Iris pigment epithelial cell (primary cell): Measurements from ENCODE around the gene MPI.
"Not testable (repeated sequence)": the region's sequence is repeated elsewhere in the genome, so short reads cannot be mapped to it uniquely, and the experiment has no call there.

Experiments
- DNase-seq: peaks from one replicate; pipeline ENCODE4 v3.0.0-alpha.2; 2011; ENCODE audit warnings: low read depth

The MPI gene

DNA sequence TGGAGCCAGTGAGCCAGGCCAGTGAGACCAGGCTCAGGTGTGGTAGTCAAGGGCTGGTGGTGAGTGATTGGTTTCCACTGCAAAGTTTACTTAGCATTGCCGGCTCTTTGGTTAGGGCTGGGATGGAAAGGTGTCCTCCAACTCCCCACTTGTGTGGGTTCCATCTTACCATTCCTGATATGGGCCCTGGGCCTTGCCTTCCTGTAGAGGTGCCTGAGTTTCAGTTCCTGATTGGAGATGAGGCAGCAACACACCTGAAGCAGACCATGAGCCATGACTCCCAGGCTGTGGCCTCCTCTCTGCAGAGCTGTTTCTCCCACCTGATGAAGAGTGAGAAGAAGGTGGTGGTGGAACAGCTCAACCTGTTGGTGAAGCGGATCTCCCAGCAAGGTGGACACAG lies 3.1 kb downstream of the MPI start:
- no peak for DNase-seq

GRCh38 chr15:74893627-74894026 lies 3.8 kb downstream of the MPI start:
- no peak for DNase-seq

DNA sequence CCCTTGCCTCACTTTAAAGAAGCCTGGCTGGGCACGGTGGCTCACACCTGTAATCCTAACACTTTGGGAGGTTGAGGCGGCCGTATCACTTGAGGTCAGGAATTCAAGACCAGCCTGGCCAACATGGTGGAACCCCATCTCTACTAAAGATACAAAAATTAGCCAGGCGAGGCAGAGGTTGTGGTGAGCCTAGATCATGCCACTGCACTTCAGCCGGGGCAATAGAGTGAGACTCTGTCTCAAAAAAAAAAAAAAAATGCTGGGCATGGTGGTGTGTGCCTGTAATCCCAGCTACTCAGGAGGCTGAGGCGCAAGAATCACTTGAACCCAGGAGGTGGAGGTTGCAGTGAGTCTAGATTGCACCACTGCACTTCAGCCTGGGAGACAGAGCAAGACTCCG lies 4.5 kb downstream of the MPI start:
- DNase-seq = not testable (repeated sequence)

- no peak for DNase-seq
These were observed 6.0 kb downstream of the MPI start for GRCh38 chr15:74895830-74896229.

DNA sequence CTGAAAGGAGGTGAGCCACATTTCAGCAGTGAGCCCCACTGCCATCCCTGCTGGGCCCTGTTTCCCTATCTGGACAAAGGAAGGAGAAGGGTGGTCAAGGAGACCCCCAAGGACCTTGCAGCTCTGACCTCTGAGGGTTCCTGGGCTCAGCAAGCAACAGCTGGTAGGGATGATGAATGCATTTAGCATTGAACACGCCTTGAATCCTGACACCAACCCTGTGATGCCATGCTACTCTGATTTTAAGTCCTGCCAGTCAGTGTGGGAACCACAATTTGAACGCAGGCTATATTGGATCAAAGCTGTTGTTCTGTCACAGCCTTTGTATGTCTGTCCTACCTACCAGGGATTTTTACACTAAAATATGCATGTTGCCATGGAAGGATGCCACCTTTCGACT lies 6.5 kb downstream of the MPI start:
- no peak for DNase-seq

DNA sequence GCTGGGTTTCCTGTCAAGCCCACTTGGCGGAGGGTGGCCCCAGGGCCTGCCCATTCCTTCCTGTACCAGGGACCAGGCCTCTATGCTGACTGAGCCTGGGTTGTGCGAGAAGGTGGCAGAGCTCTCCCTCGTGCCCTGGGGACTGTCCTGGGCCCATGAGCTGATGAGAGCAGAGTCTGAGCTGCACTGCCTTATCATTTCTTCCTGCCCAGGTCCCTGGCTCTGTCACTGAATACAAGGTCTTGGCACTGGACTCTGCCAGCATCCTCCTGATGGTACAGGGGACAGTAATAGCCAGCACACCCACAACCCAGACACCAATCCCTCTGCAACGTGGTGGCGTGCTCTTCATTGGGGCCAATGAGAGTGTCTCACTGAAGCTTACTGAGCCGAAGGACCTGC lies 7.5 kb downstream of the MPI start:
- DNase-seq = no peak

DNA sequence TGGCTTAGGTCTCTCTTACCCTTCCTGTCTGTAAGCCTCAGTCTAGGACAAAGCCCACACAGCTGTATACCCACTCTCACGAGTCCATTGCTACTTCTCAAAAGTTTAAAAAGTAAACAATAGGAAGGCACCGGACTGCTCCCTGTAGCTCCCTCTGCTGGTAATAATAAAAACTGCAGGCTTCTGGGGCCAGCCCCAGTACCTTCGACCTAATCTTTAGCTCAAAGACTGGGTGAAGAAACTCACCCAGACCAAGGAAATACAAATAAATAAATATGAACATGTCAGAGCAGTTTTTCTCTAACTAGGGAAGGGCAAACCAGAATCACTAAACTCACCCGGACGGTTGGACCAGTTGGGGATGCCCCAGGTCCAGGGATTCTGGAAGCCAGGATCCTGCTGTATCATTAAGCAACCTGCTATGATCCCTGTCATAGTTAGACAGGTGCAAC lies 11.8 kb downstream of the MPI start:
- DNase-seq = peak; percentile 39

- no peak for DNase-seq
These were observed 12.6 kb downstream of the MPI start for GRCh38 chr15:74902295-74903075.

DNA sequence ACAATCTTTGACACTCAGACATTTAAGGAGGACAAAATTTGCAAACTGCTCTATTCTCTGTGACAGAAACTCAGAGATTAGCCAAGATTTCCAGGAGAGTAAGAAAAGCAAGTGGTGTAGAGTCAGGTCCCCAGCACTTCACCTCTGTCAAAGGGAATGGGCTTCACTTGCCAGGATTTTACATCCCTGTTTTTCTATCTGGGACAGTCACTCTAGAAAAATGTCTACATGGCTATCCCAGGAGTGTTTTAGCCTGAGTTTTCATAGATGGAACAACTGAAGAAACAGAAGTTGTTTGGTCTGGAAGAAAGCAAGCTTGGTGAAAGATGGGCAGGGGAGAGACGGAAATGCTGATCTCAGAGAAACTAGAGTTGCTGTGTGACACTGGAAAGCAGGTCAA lies 13.8 kb downstream of the MPI start:
- no peak for DNase-seq

GRCh38 chr15:74904190-74904805 lies 14.5 kb downstream of the MPI start:
- no peak for DNase-seq

- peak; percentile 36 for DNase-seq
These were observed 16.2 kb downstream of the MPI start for GRCh38 chr15:74906067-74906449.

- peak; percentile 88 for DNase-seq
These were observed 16.8 kb downstream of the MPI start, which contains the start of gene FAM219B for GRCh38 chr15:74906450-74907162. Gene FAM219B (minus strand): TSS chr15:74906851. CDS start chr15:74906800, 51 bp downstream.

DNA sequence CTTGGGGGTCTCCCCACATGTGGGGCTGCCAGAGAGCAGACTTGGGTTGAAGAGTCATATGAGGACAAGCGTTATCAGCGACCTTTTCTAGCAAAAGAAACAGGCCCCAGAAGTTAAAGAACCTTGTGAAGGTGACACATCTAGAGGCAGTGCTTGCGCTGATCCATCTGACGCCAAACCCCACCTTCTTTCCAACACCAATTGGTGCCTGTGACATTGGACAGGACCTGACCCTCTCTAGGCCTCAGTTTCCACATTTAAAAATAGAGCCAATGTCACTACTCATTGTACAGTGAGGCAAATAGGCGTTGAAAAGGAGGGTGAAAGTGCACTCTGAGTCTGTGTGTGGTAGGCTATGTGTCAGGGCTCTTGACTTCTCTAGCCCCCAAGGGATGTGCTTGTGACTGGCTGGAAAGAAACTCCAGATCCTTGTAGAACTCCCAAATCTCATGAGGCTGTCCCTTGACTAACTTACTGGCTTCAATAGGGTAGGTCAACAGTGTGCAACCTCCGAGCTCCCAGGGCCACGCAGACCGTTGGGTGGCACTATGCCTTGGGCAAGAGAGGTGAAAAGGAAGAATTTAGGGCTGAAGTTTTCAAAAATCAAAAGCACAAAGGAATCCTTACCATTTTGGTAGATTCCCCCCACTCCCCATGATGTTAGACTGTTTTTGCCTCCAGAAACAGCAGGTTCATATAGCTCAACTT lies 17.5 kb downstream of the MPI start:
- no peak for DNase-seq

DNA sequence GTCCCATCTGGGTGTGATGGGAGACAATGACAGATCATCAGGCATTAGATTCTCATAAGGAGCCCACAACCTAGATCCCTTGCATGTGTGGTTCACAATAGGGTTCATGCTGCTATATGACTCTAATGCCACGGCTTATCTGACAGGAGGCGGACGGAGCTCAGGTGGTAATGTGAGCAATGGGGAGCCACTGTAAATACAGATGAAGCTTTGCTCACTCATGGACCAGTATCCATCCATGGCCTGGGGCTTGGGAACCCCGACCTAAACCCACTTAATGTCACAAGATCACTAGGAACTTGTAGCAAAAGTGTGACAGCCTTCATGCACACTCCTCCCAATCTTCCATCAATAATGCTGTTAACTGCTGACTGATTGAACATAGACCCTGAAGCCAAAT lies 18.8 kb downstream of the MPI start:
- no peak for DNase-seq

DNA sequence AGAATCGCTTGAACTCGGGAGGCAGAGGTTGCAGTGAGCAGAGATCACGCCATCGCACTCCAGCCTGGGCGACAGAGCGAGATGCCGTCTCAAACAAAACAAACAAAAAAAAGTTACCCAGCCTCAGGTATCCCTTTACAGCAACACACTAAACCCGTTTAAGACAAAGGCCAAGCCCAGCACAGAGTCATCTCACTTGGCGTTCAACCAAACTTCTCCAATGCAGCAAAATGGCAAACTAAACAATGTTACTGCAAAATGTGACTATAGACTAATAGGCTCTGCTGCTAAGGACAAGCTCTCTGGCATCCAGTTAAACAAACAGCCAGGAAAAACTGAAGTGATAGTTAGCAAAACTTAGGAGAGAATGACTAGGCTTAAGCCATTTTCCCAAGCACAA lies 23.2 kb downstream of the MPI start:
- peak; percentile 29 for DNase-seq

- DNase-seq = not testable (repeated sequence)
These were observed 24.0 kb downstream of the MPI start for GRCh38 chr15:74913799-74914198.

- DNase-seq = peak; percentile 61
These were observed 27.8 kb downstream of the MPI start for GRCh38 chr15:74917676-74918075.

DNA sequence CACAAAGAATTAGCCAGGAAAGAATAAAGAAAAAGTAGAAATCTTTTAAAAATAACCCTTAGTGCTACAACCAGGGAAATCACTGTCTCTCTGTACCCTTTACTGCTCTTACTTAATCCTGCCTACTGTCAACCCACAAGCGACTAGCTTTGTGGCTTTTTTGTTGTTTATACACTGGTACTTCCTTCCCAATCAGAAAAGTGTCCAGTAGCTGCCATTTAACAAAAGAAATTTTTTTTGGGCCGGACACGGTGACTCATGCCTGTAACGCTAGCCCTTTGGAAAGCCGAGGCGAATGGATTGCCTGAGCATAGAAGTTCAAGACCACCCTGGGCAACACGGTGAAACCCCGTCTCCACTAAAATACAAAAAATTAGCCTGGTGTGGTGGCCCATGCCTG lies 30.6 kb downstream of the MPI start:
- no peak for DNase-seq

- DNase-seq = no peak
These were observed 34.7 kb downstream of the MPI start for GRCh38 chr15:74924525-74924924.

DNA sequence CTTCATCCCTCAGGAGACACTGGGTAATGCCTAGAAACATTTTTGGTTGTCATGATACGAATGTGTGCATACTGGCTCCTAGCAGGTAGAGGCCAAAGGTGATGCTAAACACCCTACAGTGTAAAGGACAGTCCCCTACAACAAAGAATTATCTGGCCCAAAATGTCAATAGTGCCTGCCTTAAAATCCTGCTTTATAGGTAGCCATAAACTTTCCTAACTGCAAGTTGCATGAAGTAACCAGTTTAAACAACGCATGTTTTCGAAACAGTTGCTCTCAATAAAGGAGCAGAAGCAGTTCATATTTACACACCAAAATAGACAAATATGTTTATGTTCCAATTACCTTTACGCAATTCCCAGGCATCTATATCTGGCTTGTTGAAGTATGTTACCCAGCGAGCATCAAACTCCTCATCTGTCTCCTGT lies 38.9 kb downstream of the MPI start:
- DNase-seq = no peak

DNA sequence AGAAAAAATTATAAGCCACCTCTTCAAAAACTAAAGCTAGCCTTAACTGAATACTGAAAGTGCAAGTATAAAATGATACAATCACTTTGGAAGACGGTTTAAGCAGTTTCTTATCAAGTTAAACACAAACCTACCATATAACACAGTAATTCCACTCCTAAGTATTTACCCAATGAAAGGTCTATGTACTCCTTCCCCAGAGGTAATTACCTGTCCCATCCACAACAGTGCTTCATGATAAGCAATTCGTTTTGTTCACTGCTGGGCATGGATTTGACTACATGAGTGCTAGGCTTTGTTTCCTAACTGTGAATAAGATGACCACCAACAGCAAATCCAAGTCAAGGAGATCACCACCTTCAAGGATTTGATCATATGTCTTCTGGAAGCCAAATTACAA lies 43.7 kb downstream of the MPI start:
- DNase-seq = no peak

DNA sequence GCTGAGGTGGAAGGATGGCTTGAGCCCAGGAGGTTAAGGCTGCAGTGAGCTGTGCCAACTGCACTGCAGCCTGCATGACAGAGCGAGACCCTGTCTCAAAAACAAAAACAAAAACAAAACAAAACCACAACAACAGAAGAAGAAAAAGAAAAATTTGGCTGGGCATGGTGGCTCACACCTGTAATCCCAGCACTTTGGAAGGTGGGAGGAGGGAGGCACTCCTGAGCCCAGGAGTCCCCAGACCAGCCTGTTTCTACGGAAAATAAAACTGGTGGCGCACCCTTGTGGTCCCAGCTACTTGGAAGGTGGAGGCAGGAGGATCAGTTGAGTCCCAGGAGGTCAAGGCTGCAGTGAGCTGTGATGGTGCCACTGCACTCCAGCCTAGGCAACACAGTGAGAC lies 45.4 kb downstream of the MPI start:
- DNase-seq = not testable (repeated sequence)

DNA sequence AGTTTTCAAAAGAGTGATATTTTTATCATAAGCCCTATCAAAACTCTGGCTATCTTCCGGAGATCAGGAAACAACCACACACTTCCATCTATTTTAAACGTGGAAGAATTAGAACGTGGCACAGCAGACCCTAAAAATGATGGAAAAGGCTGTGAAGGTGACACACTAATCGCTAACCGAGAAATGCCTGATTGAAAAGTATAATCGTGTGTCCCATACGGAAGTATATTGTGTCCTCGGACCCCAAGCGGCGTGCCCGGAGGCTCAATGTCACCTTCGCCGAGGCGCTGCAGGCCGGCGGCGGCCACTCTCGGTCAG lies 47.4 kb downstream of the MPI start:
- DNase-seq = no peak
